ENCODE measurements around the gene SLMAP. TPM values are rescaled to one million over a fixed set of nuclear protein-coding genes. Genes with fewer than 3 reads are reported as not detected.

Gene SLMAP, protein sequence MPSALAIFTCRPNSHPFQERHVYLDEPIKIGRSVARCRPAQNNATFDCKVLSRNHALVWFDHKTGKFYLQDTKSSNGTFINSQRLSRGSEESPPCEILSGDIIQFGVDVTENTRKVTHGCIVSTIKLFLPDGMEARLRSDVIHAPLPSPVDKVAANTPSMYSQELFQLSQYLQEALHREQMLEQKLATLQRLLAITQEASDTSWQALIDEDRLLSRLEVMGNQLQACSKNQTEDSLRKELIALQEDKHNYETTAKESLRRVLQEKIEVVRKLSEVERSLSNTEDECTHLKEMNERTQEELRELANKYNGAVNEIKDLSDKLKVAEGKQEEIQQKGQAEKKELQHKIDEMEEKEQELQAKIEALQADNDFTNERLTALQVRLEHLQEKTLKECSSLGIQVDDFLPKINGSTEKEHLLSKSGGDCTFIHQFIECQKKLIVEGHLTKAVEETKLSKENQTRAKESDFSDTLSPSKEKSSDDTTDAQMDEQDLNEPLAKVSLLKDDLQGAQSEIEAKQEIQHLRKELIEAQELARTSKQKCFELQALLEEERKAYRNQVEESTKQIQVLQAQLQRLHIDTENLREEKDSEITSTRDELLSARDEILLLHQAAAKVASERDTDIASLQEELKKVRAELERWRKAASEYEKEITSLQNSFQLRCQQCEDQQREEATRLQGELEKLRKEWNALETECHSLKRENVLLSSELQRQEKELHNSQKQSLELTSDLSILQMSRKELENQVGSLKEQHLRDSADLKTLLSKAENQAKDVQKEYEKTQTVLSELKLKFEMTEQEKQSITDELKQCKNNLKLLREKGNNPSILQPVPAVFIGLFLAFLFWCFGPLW
- total RNA-seq: 100 to 1,000 TPM; 399 to 519 (median 464) TPM

DNA sequence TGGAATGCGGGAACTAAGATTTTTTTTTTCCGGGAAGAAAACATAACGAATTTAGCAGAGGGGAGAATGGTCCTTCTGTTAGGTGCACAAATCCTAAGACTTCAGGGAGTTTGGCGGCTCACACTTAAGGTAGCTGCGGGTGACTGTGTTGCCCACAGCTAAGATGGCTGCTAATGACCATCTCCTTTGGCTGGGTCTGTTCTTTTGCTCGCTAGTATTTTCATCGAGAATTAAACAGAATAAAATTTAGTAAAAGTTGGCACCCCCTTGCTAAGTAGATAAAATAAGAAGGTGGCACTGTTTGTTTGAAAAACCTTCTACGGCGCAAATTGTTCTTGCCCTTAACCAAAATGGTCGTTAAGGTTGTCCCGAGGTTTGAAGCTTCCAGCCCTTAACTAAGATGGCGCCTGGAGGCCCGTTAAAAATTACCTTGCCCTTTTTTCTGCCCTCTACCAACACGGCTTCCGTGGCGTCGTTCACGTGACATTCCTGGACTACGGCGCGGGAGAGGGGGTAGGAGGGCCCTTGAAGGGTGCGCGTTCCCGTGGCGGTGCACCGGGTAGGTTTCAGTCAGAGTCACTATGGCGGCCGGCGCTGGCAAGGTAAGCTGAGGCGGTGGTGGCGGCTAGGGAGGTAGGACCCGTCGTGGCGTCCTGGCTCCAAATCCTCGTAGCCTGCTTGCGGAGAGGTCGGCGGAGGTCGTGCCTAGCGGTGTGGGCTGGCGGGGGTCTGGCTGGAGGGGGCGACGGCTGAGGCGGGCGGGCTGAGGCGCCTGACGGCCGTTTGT, at the start of gene SLMAP:
Gene SLMAP, plus strand, starts transcription at position 569 of the 787 bp plus-strand sequence. CDS start 1,343 bp downstream, outside the sequence.
- TF ChIP-seq POLR2A (IDR thresholded peaks at IDR 0.05; ENCODE audit: low read depth): peak; percentile 46
- TF ChIP-seq POLR2AphosphoS5 (IDR thresholded peaks at IDR 0.05): peak; percentile 90 to 96
- TF ChIP-seq, protein P1, sequence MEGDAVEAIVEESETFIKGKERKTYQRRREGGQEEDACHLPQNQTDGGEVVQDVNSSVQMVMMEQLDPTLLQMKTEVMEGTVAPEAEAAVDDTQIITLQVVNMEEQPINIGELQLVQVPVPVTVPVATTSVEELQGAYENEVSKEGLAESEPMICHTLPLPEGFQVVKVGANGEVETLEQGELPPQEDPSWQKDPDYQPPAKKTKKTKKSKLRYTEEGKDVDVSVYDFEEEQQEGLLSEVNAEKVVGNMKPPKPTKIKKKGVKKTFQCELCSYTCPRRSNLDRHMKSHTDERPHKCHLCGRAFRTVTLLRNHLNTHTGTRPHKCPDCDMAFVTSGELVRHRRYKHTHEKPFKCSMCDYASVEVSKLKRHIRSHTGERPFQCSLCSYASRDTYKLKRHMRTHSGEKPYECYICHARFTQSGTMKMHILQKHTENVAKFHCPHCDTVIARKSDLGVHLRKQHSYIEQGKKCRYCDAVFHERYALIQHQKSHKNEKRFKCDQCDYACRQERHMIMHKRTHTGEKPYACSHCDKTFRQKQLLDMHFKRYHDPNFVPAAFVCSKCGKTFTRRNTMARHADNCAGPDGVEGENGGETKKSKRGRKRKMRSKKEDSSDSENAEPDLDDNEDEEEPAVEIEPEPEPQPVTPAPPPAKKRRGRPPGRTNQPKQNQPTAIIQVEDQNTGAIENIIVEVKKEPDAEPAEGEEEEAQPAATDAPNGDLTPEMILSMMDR (IDR thresholded peaks at IDR 0.05): peak in 1 of 3 experiments; percentile 22
- no peak for TF ChIP-seq EP300 (IDR thresholded peaks at IDR 0.05)
- peak; percentile 99 for DNase-seq (ENCODE audit: extremely low spot score)
- no peaks in the 10 kb centered on the region for H3K9me3 ChIP-seq
- peaks cover 0 to 8% (median 2%) of the 10 kb centered on the region in 4 donors for H3K36me3 ChIP-seq
- under 1% methylated on average over 28 of the region's 48 CpGs for WGBS
- H3K4me1 ChIP-seq: peaks cover 38 to 47% (median 44%) of the 10 kb centered on the region in 4 donors
- intact Hi-C loops (cut with DNase I): loop anchor here (5.0 kb wide), 3 partner anchors 46 to 159 kb away; partner anchors contain the start of genes ARF4 and DENND6A
- peak within 1 kb of the TSS; percentile 88 to 93 (median 92) for H3K27ac ChIP-seq (replicated peaks in 1 of 4)
- H3K27me3 ChIP-seq: no peaks in the 10 kb centered on the region
- H3K4me3 ChIP-seq: peak within 1 kb of the TSS; percentile 79 to 95 (median 94)

DNA sequence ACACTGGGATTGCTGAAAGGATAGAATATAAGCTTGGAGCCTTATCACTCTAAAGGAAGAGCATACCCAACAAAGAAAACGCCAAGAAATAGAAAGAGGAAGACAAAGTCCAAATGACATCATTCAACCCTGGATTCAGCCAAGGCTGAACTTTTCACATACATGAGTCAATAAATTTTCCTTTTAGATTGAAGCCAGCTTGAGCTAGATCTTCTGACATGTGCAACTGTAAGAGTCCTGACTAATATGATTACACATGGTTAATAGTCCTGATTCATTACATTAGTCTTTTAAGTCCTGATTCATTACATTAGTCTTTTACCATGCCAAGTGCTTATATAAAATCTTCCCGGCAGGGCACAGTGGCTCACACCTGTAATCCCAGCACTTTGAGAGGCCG, 49.6 kb upstream of the SLMAP start:
- Histone ChIP-seq H3K4me1 (peaks cover 0 to 12% (median 5%) of the 10 kb centered on the region in 4 donors), H3K27me3 (no peaks in the 10 kb centered on the region), H3K27ac (replicated peaks in 1 of 4) (no peak overlapping the region), H3K36me3 (no peaks in the 10 kb centered on the region), H3K4me3 (no peak overlapping the region), H3K9me3 (no peaks in the 10 kb centered on the region)
- DNase-seq (ENCODE audit: extremely low spot score): no peak
- intact Hi-C loops (cut with DNase I): no loop called here
- TF ChIP-seq, protein P1 (IDR thresholded peaks at IDR 0.05): no peak
- TF ChIP-seq POLR2AphosphoS5 (IDR thresholded peaks at IDR 0.05) (no peak), POLR2A (IDR thresholded peaks at IDR 0.05; ENCODE audit: low read depth) (no peak), EP300 (IDR thresholded peaks at IDR 0.05) (no peak)
- 66% methylated on average over 3 of the region's 3 CpGs for WGBS

DNA sequence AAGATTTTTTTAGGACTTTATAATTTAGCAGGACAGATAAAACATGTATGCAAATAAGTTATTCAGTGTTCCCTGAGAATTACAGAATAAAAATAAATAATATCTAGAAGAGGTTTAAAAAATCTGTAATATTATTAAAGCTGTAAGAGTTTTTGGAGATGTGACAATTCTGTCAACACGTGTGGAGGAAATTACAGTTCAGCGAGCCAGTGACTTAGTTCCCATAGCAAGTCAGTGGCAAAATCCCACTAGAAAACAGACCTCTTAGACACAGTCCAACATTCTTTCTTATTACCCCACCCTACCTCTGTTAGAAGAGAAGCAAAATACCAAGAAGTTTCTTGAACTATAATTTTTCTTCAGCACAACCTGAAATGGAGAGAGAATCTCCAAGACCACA, 47.1 kb upstream of the SLMAP start:
- WGBS: 15% methylated on average over 2 of the region's 2 CpGs
- Histone ChIP-seq H3K4me3 (no peak overlapping the region), H3K9me3 (no peaks in the 10 kb centered on the region), H3K36me3 (no peaks in the 10 kb centered on the region), H3K27ac (replicated peaks in 1 of 4) (peak overlapping the region in 2 of 4 donors; percentile 21 to 52), H3K4me1 (peaks cover 0 to 12% (median 5%) of the 10 kb centered on the region in 4 donors), H3K27me3 (no peaks in the 10 kb centered on the region)
- intact Hi-C loops (cut with DNase I): no loop called here
- TF ChIP-seq POLR2AphosphoS5 (IDR thresholded peaks at IDR 0.05) (no peak), EP300 (IDR thresholded peaks at IDR 0.05) (no peak), POLR2A (IDR thresholded peaks at IDR 0.05; ENCODE audit: low read depth) (no peak)
- TF ChIP-seq, protein P1 (IDR thresholded peaks at IDR 0.05): no peak
- no peak for DNase-seq (ENCODE audit: extremely low spot score)

DNA sequence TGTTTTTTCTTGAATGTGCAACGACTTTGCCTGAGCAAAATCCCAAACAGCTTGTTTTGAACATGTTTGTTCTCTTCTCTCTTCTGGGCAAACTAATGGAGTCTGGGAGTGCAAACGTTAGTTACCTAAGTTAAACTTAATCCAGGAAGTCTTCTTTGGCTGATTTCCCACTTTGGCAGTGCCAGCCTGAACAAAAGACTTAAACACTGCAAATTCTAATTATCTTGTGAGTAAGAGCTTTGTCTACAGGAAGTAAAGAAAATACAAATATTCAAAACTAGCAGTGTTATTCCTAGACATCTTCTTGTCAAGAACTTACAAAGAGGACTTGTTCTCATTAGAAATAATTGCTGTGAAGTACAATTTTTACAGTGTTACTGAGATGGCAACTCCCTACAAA, 46.5 kb upstream of the SLMAP start:
- TF ChIP-seq POLR2A (IDR thresholded peaks at IDR 0.05; ENCODE audit: low read depth): no peak
- intact Hi-C loops (cut with DNase I): no loop called here
- H3K4me3 ChIP-seq: no peak overlapping the region
- H3K36me3 ChIP-seq: no peaks in the 10 kb centered on the region
- peaks cover 0 to 12% (median 5%) of the 10 kb centered on the region in 4 donors for H3K4me1 ChIP-seq
- 5% methylated on average over 2 of the region's 2 CpGs for WGBS
- no peaks in the 10 kb centered on the region for H3K9me3 ChIP-seq
- peak overlapping the region in 2 of 4 donors; percentile 21 to 52 for H3K27ac ChIP-seq (replicated peaks in 1 of 4)
- DNase-seq (ENCODE audit: extremely low spot score): no peak
- no peaks in the 10 kb centered on the region for H3K27me3 ChIP-seq

Measured in esophagus muscularis mucosa (tissue), 4 donors.